ENCODE data around the gene PIK3R3.

The PIK3R3 gene

DNA sequence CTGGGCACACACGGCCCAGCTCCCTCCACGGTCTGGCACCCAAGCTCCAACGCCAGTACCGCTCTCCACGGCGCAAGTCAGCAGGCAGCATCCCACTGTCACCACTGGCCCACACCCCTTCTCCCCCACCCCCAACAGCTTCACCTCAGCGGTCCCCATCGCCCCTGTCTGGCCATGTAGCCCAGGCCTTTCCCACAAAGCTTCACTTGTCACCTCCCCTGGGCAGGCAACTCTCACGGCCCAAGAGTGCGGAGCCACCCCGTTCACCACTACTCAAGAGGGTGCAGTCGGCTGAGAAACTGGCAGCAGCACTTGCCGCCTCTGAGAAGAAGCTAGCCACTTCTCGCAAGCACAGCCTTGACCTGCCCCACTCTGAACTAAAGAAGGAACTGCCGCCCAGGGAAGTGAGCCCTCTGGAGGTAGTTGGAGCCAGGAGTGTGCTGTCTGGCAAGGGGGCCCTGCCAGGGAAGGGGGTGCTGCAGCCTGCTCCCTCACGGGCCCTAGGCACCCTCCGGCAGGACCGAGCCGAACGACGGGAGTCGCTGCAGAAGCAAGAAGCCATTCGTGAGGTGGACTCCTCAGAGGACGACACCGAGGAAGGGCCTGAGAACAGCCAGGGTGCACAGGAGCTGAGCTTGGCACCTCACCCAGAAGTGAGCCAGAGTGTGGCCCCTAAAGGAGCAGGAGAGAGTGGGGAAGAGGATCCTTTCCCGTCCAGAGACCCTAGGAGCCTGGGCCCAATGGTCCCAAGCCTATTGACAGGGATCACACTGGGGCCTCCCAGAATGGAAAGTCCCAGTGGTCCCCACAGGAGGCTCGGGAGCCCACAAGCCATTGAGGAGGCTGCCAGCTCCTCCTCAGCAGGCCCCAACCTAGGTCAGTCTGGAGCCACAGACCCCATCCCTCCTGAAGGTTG is 97.6 kb downstream of the PIK3R3 start:
- H3K27ac ChIP-seq = no peak overlapping the region
- DNase-seq = no peak
- no peaks in the 10 kb centered on the region for H3K27me3 ChIP-seq (replicated peaks)
- TF ChIP-seq, protein P1, sequence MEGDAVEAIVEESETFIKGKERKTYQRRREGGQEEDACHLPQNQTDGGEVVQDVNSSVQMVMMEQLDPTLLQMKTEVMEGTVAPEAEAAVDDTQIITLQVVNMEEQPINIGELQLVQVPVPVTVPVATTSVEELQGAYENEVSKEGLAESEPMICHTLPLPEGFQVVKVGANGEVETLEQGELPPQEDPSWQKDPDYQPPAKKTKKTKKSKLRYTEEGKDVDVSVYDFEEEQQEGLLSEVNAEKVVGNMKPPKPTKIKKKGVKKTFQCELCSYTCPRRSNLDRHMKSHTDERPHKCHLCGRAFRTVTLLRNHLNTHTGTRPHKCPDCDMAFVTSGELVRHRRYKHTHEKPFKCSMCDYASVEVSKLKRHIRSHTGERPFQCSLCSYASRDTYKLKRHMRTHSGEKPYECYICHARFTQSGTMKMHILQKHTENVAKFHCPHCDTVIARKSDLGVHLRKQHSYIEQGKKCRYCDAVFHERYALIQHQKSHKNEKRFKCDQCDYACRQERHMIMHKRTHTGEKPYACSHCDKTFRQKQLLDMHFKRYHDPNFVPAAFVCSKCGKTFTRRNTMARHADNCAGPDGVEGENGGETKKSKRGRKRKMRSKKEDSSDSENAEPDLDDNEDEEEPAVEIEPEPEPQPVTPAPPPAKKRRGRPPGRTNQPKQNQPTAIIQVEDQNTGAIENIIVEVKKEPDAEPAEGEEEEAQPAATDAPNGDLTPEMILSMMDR (IDR thresholded peaks at IDR 0.05; ENCODE audit: low read depth, low read length, missing control alignments) = peak; percentile 4
- H3K4me3 ChIP-seq (ENCODE audit: low read depth, low read length) = no peak overlapping the region
- in situ Hi-C loops (cut with HindIII; ENCODE audit: low pct_ligation_motif_present, low sequenced_read_pairs) = loop anchor here (10.0 kb wide), 1 partner anchor 150 kb away; no protein-coding TSS in a partner anchor
- peaks cover 5% of the 10 kb centered on the region for H3K36me3 ChIP-seq (replicated peaks)

DNA sequence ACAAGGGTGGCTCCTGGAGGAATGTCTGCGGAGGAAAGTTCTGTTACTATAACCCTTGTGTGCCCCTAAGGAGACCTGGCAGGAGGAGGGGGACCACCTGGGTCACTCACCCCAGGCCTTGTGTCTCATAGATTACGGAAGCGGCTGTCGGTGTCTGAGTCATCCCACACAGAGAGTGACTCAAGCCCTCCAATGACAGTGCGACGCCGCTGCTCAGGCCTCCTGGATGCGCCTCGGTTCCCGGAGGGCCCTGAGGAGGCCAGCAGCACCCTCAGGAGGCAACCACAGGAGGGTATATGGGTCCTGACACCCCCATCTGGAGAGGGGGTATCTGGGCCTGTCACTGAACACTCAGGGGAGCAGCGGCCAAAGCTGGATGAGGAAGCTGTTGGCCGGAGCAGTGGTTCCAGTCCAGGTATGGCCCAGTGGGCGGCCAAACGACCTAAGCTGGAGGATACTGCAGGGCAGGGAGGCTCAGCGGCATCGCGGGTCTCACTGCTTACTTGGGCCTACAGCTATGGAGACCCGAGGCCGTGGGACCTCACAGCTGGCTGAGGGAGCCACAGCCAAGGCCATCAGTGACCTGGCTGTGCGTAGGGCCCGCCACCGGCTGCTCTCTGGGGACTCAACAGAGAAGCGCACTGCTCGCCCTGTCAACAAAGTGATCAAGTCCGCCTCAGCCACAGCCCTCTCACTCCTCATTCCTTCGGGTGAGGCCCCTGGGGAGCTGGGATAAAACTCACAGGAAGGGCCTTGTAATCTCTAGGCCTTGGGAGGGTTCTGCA is 101.4 kb downstream of the PIK3R3 start:
- in situ Hi-C loops (cut with HindIII; ENCODE audit: low pct_ligation_motif_present, low sequenced_read_pairs) = loop anchor here (10.0 kb wide), 1 partner anchor 154 kb away; no protein-coding TSS in a partner anchor
- H3K27ac ChIP-seq = no peak overlapping the region
- no peak overlapping the region for H3K4me3 ChIP-seq (ENCODE audit: low read depth, low read length)
- H3K27me3 ChIP-seq (replicated peaks) = no peaks in the 10 kb centered on the region
- H3K36me3 ChIP-seq (replicated peaks) = peaks cover 5% of the 10 kb centered on the region
- TF ChIP-seq, protein P1 (IDR thresholded peaks at IDR 0.05; ENCODE audit: low read depth, low read length, missing control alignments) = no peak
- DNase-seq = peak; percentile 48

DNA sequence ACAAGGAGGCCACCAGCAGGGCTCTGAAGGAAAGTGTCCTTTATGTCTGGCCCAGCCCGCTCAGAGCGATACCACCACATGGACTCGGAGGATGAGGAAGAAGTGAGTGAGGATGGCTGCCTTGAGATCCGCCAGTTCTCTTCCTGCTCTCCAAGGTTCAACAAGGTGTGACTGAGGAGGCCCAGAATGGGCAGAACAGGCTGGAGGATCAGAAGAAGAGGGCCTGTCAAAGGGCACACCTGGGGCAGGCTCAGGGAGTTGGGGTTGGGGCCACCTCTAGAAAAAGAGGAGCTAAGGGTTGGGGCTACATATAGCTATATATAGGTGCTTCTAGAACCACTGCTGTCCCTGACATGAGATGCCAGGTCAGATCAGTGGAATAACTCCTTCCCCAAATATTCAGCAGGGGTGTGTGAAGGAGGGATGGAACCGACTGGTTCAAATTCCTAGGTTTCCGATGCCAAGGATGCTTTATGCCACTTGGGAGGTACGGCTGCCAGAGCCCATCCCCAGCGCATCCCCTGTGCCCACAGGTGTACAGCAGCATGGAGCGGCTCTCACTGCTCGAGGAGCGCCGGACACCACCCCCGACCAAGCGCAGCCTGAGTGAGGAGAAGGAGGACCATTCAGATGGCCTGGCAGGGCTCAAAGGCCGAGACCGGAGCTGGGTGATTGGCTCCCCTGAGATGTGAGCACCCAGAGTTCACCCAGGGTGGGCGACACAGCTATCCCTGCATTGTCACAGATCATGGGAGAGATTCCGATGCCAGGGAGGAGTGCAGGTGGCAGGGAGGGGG is 102.2 kb downstream of the PIK3R3 start:
- TF ChIP-seq, protein P1 (IDR thresholded peaks at IDR 0.05; ENCODE audit: low read depth, low read length, missing control alignments) = no peak
- Histone ChIP-seq H3K27ac (no peak overlapping the region), H3K36me3 (replicated peaks) (peaks cover 5% of the 10 kb centered on the region), H3K27me3 (replicated peaks) (no peaks in the 10 kb centered on the region), H3K4me3 (ENCODE audit: low read depth, low read length) (no peak overlapping the region)
- DNase-seq = no peak
- in situ Hi-C loops (cut with HindIII; ENCODE audit: low pct_ligation_motif_present, low sequenced_read_pairs) = loop anchor here (10.0 kb wide), 1 partner anchor 155 kb away; no protein-coding TSS in a partner anchor

DNA sequence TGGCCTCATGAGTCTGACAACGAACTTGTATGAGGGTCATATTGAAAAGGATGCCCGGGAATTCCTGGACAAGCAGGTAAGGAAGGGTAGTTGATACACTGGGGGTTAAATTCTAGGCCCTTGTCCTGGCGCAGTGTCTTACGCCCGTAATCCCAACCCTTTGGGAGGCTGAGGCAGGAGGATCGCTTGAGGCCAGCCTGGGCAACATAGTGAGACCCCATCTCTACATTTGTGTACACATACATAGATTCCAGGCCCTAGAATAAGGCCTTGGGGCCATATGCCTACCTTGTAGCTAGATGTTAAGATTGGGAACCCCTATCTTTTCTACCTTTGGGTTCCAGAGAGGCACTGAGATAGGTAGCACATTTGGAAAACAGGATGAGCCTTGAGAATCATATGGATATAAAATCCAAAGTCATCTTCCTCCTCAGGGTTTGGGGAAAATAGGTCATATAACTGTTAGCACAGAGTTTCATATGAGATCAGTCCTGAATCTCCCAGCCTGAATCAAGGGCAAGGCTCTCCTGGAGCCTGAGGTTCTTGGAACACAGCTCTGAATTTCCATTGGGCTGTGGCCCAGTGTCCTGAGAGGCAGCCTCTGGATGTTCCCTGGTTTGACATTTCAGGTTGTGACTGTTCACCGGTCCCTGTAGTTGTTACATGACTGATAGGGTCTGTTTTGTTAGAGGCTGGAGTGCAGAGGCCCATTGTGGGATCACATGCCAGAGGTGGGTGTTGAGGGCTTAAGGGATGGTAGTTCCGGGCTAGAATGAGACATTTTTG is 104.4 kb downstream of the PIK3R3 start:
- Histone ChIP-seq H3K27me3 (replicated peaks) (no peaks in the 10 kb centered on the region), H3K4me3 (ENCODE audit: low read depth, low read length) (no peak overlapping the region), H3K27ac (no peak overlapping the region), H3K36me3 (replicated peaks) (peaks cover 12% of the 10 kb centered on the region)
- DNase-seq = no peak
- in situ Hi-C loops (cut with HindIII; ENCODE audit: low pct_ligation_motif_present, low sequenced_read_pairs) = no loop called here
- TF ChIP-seq, protein P1 (IDR thresholded peaks at IDR 0.05; ENCODE audit: low read depth, low read length, missing control alignments) = no peak

DNA sequence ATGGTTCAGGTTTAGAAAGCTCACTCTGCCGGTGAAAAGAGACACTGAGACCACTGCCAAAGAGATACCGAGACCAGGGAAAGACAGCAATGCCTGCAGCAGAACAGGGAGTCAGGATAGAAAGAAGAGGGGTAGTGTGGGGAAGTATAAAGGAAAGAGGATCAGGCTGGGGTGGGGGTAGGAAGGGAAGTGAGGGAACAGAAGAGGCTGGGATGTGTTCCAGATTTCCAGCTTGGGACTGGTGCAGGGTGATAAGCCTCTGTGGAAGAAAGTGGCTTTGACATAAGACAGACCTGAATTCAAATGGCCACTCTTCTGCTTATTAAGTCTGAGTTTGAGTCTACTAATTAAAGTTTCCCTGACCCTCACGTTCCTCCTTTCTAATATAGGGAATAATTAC is 105.9 kb downstream of the PIK3R3 start:
- Histone ChIP-seq H3K27me3 (replicated peaks) (no peaks in the 10 kb centered on the region), H3K27ac (no peak overlapping the region), H3K36me3 (replicated peaks) (peaks cover 18% of the 10 kb centered on the region), H3K4me3 (ENCODE audit: low read depth, low read length) (no peak overlapping the region)
- TF ChIP-seq, protein P1 (IDR thresholded peaks at IDR 0.05; ENCODE audit: low read depth, low read length, missing control alignments) = no peak
- DNase-seq = no peak
- in situ Hi-C loops (cut with HindIII; ENCODE audit: low pct_ligation_motif_present, low sequenced_read_pairs) = no loop called here

All from brain microvascular endothelial cell (primary cell).